Activated T-cell treated with anti-CD3 and anti-CD28 coated beads, Interleukin-2, amount 50 U/mL, for 24 hours (primary cell): ENCODE measurements around the gene NCOA1.

Source experiments
- DNase-seq: peaks from one replicate; pipeline ENCODE4 v3.0.0-alpha.2; 2020
- H3K27ac Mint-ChIP-seq: 2 replicates; pipeline ENCODE4 v1.8.0; 2020; ENCODE audit warnings: mild to moderate bottlenecking, mixed read lengths
- H3K27me3 Mint-ChIP-seq: 2 replicates; pipeline ENCODE4 v1.8.0; 2020; ENCODE audit warnings: mixed read lengths
- H3K36me3 Mint-ChIP-seq: 2 replicates; pipeline ENCODE4 v1.8.0; 2020; ENCODE audit warnings: low read depth, mixed read lengths
- H3K4me1 Mint-ChIP-seq: 2 replicates; pipeline ENCODE4 v1.8.0; 2020; ENCODE audit warnings: low read depth, mixed read lengths
- H3K4me3 Mint-ChIP-seq: 2 replicates; pipeline ENCODE4 v1.8.0; 2020; ENCODE audit warnings: mild to moderate bottlenecking, moderate library complexity, mixed read lengths
- H3K9me3 Mint-ChIP-seq: 2 replicates; pipeline ENCODE4 v1.8.0; 2020; ENCODE audit warnings: mixed read lengths

NCOA1 gene

GRCh38 chr2:24697792-24698191 lies 206.7 kb downstream of the NCOA1 start:
- Mint-ChIP-seq H3K27me3 (no peaks in the 10 kb centered on the region), H3K9me3 (no peaks in the 10 kb centered on the region), H3K27ac (no peak overlapping the region), H3K4me3 (no peak overlapping the region), H3K36me3 (peaks cover 46% of the 10 kb centered on the region), H3K4me1 (peaks cover 3% of the 10 kb centered on the region)
- no peak for DNase-seq

DNA sequence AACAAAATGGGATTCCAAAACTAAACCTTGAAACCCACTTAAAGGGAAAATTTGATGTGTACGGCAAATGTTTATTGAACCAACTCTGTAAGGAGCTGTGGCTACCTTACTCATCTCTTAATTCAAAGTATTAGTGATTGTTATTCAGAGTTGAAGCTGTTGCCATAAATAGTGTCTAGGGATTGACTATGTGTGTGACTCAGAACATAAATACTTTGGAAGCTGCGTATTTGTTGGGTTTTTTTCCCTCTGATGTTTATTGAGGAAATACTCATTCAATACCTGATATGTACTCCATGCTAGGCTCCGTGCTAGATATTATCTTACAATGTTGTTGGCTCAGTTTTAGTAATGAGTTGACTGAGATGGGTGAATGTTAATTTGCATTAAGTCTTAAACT lies 211.7 kb downstream of the NCOA1 start:
- no peaks in the 10 kb centered on the region for H3K9me3 Mint-ChIP-seq
- peaks cover 49% of the 10 kb centered on the region for H3K36me3 Mint-ChIP-seq
- no peak for DNase-seq
- H3K4me3 Mint-ChIP-seq: no peak overlapping the region
- peak overlapping the region; percentile 74 for H3K27ac Mint-ChIP-seq
- H3K27me3 Mint-ChIP-seq: no peaks in the 10 kb centered on the region
- H3K4me1 Mint-ChIP-seq: peaks cover 15% of the 10 kb centered on the region

DNA sequence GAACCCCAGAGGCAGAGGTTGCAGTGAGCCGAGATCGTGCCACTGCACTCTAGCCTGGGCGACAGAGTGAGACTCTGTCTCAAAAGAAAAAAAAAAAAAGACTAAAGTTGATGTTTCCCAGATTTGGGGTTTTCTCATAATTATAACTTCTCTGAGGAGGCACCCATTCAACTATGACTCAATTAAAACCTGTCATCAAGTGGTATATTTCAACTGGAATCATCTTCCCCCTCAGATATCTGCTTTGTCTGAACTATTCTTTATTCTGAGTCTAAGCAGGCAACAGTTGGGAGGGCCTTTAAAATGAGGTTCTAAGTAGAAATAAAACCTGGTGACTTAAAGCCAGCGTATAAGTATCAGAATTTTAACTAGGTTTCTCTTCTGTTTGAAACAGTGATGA lies 213.6 kb downstream of the NCOA1 start:
- DNase-seq: no peak
- H3K4me1 Mint-ChIP-seq: peaks cover 20% of the 10 kb centered on the region
- no peaks in the 10 kb centered on the region for H3K27me3 Mint-ChIP-seq
- H3K9me3 Mint-ChIP-seq: no peaks in the 10 kb centered on the region
- H3K36me3 Mint-ChIP-seq: peaks cover 50% of the 10 kb centered on the region
- H3K4me3 Mint-ChIP-seq: no peak overlapping the region
- peak overlapping the region; percentile 65 for H3K27ac Mint-ChIP-seq

- Mint-ChIP-seq H3K27me3 (no peaks in the 10 kb centered on the region), H3K9me3 (no peaks in the 10 kb centered on the region), H3K36me3 (peaks cover 58% of the 10 kb centered on the region), H3K4me3 (no peak overlapping the region), H3K27ac (peak overlapping the region; percentile 19), H3K4me1 (peaks cover 20% of the 10 kb centered on the region)
- no peak for DNase-seq
These were observed 216.1 kb downstream of the NCOA1 start for GRCh38 chr2:24707143-24707542.

DNA sequence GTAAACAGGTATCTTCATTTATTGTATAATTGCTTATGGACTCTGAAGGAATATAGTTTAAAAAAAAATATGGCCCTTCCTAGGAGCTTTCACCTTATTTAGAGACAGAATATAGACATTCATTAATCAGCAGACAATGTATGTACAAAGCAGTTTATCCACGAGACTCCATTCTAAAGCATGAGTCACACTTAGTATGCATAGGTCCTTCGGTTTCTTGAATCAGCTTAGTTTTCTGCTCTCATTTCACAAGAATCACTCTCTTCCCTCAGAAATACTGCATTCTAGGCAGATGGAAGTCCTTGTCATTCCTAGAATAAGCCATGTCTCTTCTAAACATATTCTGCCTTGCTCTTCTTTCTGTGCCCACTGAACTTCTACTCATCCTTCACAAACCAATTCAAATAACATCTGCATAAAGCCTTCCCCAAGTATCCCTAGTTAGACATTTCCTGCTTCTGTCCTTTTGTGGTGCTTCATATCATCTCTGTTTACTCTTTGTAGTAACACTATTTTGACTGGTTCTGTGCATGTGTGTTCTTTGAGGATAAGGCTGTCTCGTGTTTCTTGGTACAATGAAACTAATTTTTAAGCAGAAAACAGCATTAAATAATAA lies 217.6 kb downstream of the NCOA1 start:
- Mint-ChIP-seq H3K9me3 (no peaks in the 10 kb centered on the region), H3K36me3 (peaks cover 67% of the 10 kb centered on the region), H3K4me3 (no peak overlapping the region), H3K4me1 (peaks cover 12% of the 10 kb centered on the region), H3K27me3 (no peaks in the 10 kb centered on the region), H3K27ac (peak overlapping the region; percentile 1)
- DNase-seq: no peak

GRCh38 chr2:24710806-24711205 lies 219.8 kb downstream of the NCOA1 start:
- Mint-ChIP-seq H3K9me3 (no peaks in the 10 kb centered on the region), H3K4me3 (no peak overlapping the region), H3K36me3 (peaks cover 76% of the 10 kb centered on the region), H3K4me1 (peaks cover 5% of the 10 kb centered on the region), H3K27ac (no peak overlapping the region), H3K27me3 (no peaks in the 10 kb centered on the region)
- DNase-seq: no peak

GRCh38 chr2:24711865-24712264 lies 220.8 kb downstream of the NCOA1 start:
- Mint-ChIP-seq H3K9me3 (no peaks in the 10 kb centered on the region), H3K27me3 (no peaks in the 10 kb centered on the region), H3K27ac (no peak overlapping the region), H3K4me3 (no peak overlapping the region), H3K36me3 (peaks cover 79% of the 10 kb centered on the region), H3K4me1 (peaks cover 5% of the 10 kb centered on the region)
- no peak for DNase-seq

DNA sequence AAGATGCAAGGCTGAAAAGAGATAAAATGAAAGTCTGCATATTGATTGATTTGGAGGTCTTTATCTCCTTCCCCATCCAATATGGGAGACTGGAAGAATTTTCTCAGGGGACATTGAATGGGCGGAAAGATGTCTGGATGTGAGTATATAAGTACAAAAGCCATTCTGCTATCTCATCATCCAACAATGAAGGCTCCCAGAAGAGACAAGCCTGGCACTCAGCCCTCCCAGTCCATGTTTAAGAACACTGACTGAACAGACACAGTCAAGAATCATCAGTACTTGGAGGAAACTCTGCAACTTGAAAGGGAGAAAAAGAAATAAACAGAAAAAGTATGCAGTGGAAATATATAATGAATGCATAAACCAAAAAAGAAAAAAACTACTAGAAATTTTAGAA lies 221.2 kb downstream of the NCOA1 start:
- H3K36me3 Mint-ChIP-seq: peaks cover 79% of the 10 kb centered on the region
- H3K4me3 Mint-ChIP-seq: no peak overlapping the region
- no peak overlapping the region for H3K27ac Mint-ChIP-seq

GRCh38 chr2:24717263-24717951 lies 226.4 kb downstream of the NCOA1 start:
- Mint-ChIP-seq H3K36me3 (peaks cover 61% of the 10 kb centered on the region), H3K9me3 (no peaks in the 10 kb centered on the region), H3K27me3 (no peaks in the 10 kb centered on the region), H3K4me3 (no peak overlapping the region), H3K4me1 (peaks cover 11% of the 10 kb centered on the region), H3K27ac (no peak overlapping the region)
- no peak for DNase-seq

More for the DNA sequence above, 221.2 kb downstream of the NCOA1 start:
- Mint-ChIP-seq H3K4me1 (peaks cover 5% of the 10 kb centered on the region), H3K9me3 (no peaks in the 10 kb centered on the region), H3K27me3 (no peaks in the 10 kb centered on the region)
- DNase-seq: no peak

DNA sequence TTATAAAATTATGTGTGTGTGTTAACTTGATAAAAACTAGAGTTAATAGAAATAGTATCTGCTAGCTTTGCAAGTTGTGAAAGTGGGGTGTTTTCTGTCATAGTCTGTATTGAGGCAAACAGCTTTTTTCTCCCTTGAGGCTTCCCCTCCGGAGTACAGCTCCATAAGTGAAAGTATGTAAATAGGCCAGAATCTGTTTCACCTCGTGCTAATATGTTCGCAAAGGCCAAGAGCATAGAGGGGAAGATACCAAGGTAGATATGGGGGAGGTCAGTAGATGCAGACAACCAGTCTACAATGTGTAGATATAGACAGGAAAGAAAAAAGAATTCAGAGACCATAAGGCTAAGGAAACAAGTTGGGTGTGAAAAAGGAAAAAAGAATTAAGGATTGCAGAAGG lies 229.3 kb downstream of the NCOA1 start:
- Mint-ChIP-seq H3K27ac (no peak overlapping the region), H3K36me3 (peaks cover 41% of the 10 kb centered on the region), H3K9me3 (no peaks in the 10 kb centered on the region), H3K4me3 (no peak overlapping the region), H3K4me1 (peaks cover 13% of the 10 kb centered on the region), H3K27me3 (no peaks in the 10 kb centered on the region)
- DNase-seq: no peak

DNA sequence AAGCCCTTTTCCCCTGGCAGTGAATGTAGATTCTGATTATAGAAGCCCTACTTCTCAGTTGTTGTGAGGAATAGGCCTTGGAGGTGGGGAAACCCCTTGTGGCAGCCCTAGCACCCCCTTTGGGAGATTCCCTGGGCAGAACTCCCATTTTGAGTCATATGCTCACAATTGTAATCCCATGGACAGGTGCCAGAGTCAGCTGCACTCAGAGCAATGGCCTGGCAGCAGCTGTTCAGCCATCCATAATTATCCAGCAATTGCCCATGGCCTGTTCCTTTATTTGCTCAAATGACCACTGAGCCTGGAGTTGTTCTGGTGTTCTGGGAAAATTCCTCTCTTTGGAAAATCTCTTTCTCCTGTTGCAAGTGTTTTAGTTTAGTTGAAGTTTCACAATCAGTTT lies 230.4 kb downstream of the NCOA1 start:
- H3K9me3 Mint-ChIP-seq: no peaks in the 10 kb centered on the region
- H3K4me1 Mint-ChIP-seq: peaks cover 13% of the 10 kb centered on the region
- DNase-seq: no peak
- H3K4me3 Mint-ChIP-seq: no peak overlapping the region
- peak overlapping the region; percentile 30 for H3K27ac Mint-ChIP-seq
- H3K27me3 Mint-ChIP-seq: no peaks in the 10 kb centered on the region
- peaks cover 34% of the 10 kb centered on the region for H3K36me3 Mint-ChIP-seq

DNA sequence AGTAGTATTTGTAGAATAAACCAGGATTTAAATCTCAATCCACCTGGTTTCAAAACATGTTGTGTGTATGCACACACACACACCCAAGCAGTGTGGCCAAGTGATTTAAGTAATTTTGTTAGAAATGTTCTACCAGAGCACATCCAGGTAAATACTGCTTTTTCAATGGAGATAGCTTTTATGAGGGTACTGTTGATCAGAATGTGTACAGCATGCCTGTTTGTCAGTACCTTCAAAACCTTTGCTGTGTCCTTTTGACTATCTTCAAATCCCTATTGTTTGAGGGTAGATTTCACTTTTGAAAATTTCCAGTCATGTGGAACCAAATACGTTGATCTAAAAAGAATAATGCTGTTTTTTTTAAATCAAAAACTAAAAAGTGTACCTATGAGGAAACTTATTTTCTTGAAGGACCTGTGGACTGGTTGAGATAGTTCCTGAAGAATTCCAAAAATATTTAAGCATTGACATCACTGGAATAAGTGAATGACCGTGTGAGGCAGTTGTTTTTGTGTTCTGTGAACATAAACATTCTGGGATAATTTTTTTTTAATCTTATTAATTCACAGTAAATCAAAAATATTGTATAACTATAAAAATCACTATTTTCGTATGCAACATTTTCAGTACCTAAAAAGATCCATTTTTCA lies 231.2 kb downstream of the NCOA1 start:
- no peak overlapping the region for H3K27ac Mint-ChIP-seq
- H3K4me1 Mint-ChIP-seq: peaks cover 13% of the 10 kb centered on the region
- peaks cover 30% of the 10 kb centered on the region for H3K36me3 Mint-ChIP-seq
- H3K9me3 Mint-ChIP-seq: no peaks in the 10 kb centered on the region
- no peak for DNase-seq
- no peak overlapping the region for H3K4me3 Mint-ChIP-seq
- H3K27me3 Mint-ChIP-seq: no peaks in the 10 kb centered on the region

- DNase-seq: no peak
- no peak overlapping the region for H3K4me3 Mint-ChIP-seq
- peaks cover 25% of the 10 kb centered on the region for H3K36me3 Mint-ChIP-seq
- no peaks in the 10 kb centered on the region for H3K9me3 Mint-ChIP-seq
- H3K4me1 Mint-ChIP-seq: peaks cover 13% of the 10 kb centered on the region
- H3K27me3 Mint-ChIP-seq: no peaks in the 10 kb centered on the region
- H3K27ac Mint-ChIP-seq: no peak overlapping the region
These were observed 232.1 kb downstream of the NCOA1 start for GRCh38 chr2:24723191-24723590.

GRCh38 chr2:24723665-24724064 lies 232.6 kb downstream of the NCOA1 start:
- H3K27ac Mint-ChIP-seq: no peak overlapping the region
- H3K4me3 Mint-ChIP-seq: no peak overlapping the region
- no peak for DNase-seq

GRCh38 chr2:24724111-24724775 lies 233.2 kb downstream of the NCOA1 start:
- DNase-seq: no peak
- no peaks in the 10 kb centered on the region for H3K9me3 Mint-ChIP-seq
- peaks cover 26% of the 10 kb centered on the region for H3K36me3 Mint-ChIP-seq
- no peaks in the 10 kb centered on the region for H3K27me3 Mint-ChIP-seq
- H3K4me3 Mint-ChIP-seq: no peak overlapping the region
- H3K4me1 Mint-ChIP-seq: peaks cover 13% of the 10 kb centered on the region
- H3K27ac Mint-ChIP-seq: no peak overlapping the region

More at GRCh38 chr2:24723665-24724064, 232.6 kb downstream of the NCOA1 start:
- no peaks in the 10 kb centered on the region for H3K9me3 Mint-ChIP-seq
- peaks cover 23% of the 10 kb centered on the region for H3K36me3 Mint-ChIP-seq
- peaks cover 13% of the 10 kb centered on the region for H3K4me1 Mint-ChIP-seq
- H3K27me3 Mint-ChIP-seq: no peaks in the 10 kb centered on the region
